ENCODE data around the gene DDO. TPM values are rescaled to one million over a fixed set of nuclear protein-coding genes. Genes with fewer than 3 reads are reported as not detected.

Gene DDO
- total and polyA plus RNA-seq, 2 of the 8 experiments (the other 6 are each of a cell fraction or from before 2014, with no cell fraction given), result not detected

DNA sequence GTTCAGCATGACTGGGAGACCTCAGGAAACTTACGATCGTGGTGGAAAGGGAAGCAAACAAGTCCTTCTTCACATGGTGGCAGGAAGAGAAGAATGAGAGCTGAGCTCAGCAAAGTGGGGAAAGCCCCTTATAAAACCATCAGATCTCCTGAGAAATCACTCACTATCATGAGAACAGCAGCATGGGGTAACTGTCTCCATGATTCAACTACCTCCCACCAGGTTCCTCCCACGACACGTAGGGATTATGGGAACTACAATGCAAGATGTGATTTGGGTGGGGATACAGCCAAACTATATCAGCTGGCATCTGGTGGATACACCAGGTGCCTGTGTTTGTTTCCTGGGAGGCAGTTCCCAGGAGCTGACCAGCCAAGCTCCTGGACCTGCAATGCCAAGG, 4.9 kb downstream of the DDO start (continued):
- no peak for TF ChIP-seq SAP30 (IDR thresholded peaks at IDR 0.05; ENCODE audit: insufficient read depth, insufficient replicate concordance, low read length)
- TF ChIP-seq CEBPB (IDR thresholded peaks at IDR 0.05; ENCODE audit: low read depth, low read length), result no peak
- TF ChIP-seq CTBP2 (IDR thresholded peaks at IDR 0.05; ENCODE audit: borderline replicate concordance, insufficient read depth, insufficient read length, low read length), result no peak
